AG08395 (cell line): ENCODE results near the gene ANKRD63.

ENCODE experiments used
- DNase-seq: peaks from one replicate; pipeline ENCODE4 v3.0.0; 2012; ENCODE audit warnings: mixed read lengths, low spot score

ANKRD63 gene

DNA sequence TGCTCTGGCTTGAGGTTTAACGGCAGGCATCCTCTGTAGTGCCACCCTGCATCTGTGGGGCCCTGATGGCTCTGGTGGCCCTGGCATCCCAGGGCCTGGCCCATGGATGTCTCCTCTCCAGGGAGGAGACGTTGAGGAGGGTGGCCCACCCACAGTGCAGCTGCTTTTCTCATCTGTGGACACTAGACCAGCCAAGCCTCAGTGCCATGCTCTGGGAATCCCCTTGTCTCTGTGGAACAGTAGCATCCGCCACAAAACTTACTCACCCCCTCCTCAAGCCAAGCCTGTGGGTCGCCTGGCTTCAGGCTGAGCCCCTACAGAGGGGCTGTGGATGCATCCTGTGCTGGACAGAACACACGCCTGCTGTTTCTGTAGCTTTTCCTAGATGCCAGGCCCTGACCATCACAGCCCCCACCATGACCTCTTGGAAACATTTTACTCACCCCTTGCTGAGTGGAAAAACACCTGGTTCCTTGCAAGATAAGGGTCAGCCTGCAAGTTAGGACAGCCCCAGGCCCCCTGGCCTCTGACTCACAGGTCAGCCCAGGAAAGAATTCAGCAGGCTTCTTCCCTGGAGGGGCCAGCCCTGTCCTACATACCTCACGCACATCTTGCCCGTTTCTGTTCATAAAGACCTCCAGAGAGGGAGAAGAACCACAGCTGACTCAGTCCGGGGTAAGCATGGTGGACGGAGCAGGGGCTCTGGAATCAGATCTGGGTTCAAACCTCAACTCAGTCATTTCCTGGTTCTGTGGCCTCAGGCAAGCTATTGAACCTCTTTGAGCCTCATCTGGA, 25.0 kb downstream of the ANKRD63 start:
- no peak for DNase-seq

DNA sequence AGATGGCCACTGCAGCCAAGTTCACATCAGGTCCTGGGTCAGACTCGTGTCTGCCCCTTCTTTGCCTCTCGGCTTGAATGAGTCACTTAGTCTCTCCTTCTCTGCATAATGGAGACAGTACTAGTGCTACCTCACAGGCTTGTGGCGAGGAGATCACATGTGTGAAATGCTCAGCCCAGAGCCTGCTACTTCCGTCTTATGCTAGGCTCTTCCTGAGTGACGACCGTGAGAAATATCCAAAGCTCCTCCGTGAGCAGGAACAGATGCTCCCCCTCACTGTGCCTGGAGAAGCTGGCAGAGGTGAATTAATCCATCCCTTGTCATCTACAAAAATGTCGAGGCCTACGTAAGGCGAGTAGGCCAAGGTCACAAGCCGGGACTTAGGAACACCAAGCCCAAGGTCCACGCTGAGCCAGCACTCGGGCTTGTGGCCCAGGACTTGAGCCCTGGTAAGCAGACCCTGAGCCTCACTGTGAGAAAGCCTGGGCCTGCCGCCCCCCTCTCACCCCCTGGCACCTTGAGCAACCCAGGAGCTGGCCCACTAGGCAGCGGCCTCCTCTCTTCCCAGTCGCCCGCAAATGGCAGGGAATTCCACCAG, 26.1 kb downstream of the ANKRD63 start:
- DNase-seq, result no peak

DNA sequence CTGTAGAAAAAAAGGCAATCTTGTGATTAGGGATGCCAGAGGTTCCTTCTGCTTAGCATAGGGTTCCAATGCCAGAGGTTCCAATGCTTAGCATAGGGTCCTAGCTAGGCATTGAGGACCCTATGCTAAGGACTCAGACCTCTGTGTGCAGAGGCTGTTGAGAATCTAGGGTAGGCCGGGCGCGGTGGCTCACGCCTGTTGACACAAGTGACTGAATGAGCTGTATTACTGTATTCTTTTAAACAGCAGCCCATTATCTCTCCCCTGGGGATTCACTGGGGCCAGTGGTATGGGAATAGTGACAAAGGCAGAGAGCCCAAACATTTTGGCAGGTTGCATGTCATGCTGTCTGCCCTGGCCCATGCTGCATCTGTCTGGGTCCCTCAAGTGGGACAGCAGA, 27.8 kb downstream of the ANKRD63 start:
- no peak for DNase-seq

DNA sequence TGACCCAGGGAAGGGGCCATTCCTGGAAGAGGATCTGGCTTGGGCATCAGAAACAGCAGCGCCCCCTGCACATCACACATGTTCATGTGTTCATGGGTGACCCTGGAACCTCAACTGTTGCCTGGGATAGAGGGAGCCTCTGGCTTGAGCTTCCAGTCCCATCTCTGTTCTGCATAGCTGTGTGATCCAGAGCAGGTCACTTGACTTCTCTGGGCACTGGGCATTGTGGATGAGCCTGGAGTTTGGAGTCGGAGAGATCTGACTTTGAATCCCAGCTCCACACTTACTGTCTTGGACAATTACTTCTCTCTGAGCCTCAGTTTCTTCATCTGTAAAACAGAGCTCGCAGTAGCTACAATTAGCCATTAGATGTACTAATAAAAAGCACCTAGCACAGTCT, 28.4 kb downstream of the ANKRD63 start:
- no peak for DNase-seq

DNA sequence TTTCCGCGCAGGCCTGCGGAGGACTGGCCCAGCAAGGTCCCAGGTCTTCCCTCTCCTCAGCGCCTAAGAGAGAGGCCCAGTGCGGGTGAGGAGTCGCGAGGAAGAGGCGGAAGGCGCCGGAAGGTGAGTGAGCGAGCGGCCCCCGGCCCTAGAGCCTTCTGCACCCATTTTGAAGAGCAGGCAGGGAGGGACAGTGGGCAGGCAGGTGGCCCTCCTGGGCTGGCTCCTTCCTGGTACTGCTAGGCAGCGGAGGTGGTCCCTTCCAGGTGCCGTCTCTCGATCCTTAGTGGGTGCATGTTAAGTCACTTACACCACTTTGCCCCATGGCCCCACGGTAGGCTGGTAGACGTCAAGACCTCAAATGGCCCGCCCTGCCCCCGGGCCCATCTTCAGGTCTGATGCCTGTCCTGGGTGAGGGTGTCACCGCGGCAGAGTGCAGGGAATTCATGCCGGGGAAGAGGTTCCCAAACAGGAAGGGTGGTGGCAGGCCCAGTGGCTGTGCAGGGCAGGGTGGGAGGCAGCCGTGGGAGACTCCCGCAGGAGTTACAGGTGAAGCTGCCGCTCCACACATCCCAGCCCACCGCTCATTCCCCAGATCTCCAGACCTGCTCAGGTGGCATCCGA, 29.6 kb downstream of the ANKRD63 start:
- DNase-seq, result no peak

DNA sequence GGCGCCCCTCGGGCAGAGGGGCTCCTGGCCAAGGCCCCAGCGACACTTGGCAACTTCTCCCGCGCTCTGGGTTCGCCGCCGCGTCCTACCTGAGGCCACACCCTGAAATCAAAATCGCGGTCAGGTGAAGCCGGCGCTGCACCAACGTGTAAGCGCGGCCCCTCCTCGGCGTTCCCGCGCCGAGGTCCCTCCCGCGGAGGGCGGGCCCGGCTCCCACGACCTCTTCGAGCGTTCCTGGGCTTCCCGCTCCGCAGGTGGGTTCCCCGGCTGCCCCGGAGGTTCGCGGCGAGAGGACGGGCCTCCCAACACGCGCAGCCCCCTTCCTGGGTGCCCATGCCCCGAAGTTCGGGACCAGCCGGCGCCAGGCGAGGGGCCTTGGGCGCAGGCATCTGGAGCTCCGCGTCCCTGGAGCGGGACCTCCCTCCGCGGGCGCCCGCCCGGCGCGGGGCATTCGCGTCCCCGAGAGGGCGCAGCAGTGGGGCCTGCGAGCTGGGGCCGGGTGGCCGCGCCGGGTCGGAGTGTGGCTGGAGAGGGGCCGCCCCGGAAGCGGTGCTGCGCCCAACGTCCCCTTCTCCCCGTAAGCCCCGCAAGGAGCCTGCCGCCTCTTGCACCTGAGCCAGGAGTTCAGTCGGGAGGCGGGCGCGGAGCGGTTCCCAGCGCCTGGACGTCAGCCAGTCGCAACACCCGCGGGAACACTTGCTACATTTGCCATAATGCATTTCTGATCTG, 30.3 kb downstream of the ANKRD63 start:
- DNase-seq, result no peak

DNA sequence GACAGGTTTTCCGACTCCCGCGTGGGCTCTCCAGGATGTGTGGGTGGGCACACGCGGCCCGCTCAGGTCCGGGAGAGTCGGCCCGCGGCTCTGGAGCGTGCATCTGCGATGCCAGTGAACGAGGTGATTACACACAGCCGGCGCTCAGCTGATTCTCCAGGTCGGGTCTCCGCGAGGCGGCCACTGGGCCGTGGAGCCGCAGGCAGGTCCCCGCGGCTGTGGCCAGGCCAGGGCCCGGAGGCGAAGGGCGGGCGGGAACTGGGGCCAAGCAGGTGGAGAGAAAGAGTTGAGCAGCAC, 30.8 kb downstream of the ANKRD63 start:
- DNase-seq, result no peak

DNA sequence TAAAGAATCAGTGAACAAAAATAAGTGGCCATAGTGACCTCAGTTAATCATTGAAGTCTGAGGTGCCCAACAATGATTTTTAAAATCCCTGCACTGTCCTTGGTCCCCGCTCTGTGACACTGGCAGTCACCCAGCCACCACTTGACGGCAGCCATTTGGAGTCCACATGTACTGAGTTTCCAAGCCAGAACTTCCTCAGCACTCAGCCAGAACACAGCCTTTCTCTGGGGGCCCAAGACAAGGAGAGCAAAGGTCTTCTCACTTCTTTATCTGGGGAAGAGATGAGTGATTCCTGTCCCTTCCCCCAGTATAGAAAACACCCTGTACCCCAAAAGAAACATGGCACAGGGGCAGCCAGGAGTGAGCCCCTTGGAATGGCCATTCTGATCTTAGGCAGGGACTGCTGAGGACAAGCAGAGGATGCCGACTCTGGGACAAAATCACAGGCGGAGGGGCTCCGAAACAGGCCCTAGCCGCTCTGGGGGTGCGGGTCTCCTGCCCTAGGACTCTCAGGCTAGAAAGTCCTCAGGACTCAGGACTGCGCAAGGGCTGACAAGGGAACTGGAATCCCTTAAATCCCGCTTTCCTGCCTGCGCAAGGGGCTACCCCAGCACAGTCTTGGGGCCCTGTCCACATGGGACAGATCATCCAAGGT, 31.3 kb downstream of the ANKRD63 start:
- no peak for DNase-seq

DNA sequence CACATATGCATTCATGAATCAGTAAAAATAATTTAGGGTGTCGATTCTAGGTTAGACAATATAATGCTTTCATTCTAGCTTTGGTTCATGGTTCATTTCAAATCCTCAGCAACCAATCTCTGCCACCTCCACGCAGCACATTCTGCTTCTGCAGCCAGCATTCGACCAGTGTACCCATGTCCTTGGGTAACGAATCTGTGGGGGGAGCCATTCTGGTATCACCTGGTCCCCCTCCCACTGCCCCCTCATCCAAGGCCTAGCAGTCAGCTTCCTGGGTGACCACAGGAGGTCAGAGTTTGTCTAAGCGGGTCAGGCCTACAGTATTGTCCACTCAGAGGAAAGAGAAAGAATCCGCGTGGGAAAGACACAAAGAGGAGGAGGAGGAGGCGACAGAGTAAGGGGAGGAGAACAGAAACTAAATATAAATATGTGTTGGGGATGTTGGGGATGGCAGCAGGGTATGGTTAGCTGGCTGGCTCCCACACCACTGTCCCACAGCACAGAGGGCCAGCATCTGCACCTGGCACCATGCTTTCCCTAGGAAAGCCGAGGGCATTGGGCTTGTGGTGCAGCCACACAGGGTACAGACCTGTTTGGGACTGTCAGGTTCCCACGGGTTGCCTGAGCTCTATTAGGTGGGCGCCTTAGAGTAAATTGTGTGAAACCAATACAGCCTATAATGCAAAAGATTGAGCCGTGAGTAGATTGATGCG, 31.9 kb downstream of the ANKRD63 start:
- DNase-seq, result no peak

DNA sequence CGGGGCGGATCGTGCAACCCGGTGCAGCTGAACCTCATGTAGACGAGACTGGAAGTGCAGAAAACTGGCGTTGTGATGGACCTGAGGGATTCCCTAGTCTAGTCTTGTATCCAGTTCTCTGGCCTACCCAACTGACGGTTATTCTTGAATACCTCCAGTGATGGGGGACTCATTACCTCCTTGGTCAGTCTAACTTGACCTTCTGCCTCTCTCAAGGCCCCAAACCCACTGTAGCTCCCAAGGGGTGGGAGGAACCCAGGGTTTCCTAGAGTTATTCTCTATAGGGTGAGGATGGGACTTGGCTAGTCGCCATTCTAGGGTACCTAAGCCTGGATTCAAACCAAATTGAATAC, 32.6 kb downstream of the ANKRD63 start:
- DNase-seq, result no peak

DNA sequence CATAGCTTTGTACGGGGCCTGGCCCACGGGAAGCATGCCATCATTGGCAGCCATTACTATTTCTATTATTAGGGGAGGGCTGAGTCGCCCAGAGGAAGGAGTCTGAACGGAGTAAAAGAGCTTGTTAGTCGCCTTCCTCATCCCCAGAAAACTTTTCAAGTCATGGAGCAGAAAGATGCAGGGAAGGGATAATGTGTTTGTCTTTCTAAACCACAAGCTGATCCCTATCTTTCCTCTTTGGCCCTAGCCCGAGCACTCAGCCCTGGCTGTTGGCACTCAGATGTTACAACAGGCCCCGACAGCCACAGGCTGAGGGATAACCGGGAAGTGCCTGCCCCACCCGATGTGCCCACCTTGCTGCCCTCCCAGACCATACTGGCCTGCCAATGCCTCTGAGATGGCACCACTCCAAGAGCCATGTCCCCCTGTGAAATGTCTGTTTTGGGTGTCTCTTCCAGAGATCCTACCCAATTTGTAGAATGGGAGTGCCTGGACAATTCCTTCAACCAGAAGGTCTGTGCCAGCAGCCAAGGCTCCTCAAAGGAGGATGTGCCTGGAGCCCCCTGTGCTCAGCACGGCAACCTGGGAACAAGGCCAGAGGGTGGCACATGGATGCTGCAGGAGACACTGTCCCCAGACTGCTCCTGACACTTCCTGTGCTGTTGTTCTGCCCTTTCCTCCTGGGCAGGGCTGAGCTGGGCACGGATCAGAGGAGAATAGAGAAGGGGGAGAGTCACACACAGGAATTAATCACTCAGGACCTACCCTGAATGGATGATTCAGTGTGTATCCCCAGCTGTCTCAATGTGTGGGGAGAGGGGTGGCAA, 33.2 kb downstream of the ANKRD63 start:
- DNase-seq, result no peak

DNA sequence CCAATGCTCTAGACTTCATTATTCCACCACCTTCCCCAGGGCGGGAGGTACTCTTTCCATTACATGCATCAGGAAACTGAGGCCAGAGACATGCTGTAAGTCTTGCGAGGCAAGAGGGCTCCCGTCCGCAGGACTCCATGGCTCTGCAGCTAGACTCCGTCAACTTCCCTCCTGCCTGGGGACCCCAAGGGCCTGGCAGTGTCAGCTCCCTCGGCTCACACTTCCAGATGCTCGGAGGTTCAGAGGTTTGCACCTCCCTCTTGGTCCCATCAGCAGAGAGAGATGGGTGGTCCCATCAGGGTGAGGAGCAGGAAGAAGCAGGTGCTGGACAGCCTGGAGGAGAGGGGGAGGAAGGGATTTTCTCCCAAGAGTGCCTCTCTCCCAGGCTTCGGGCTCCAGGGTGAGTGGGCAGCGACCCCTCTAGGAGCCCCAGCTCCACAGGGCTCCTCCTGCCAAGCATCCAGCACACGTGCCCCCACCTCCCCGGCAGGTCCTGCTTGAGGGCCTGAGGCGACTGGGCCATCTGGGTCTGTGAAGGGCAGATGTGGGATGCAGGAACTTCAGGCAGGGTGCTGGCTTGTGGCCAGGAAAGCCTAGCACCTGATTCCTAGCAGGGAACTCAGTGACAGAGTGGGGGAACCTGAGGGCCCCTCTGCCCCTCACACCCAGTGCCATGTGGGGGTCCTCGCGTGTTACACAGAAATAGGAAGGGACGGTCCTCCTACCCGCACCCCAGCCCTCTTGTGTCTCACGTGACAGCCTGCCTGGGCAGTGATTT, 34.7 kb downstream of the ANKRD63 start:
- DNase-seq, result no peak

DNA sequence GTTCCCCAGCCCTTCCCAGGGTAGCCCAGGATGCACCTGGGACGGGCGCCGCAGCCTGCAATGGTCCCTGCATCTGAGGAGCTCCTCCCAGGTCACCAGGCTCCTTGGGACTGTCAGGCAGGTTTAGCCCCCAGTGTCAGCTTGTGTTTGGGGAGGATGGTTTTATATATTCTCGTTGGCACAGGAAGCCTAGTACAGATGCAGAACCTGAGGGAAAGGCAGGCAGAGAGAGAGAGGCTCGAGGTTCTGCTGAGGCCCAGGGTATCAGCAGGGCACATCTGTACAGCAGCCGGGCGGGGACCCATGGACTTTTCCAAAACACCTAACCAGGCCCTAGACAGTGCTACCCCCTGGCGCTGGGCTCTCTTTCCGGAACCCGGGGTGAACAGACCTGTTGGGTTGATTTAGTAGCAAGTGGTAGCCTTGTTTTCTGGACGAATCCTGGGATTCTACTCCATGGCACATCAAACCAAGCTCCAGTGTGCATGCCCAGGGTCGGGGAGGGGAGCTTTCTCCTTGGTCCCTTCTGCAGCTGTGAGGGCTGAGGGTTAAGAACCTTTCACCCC, 35.4 kb downstream of the ANKRD63 start:
- no peak for DNase-seq

DNA sequence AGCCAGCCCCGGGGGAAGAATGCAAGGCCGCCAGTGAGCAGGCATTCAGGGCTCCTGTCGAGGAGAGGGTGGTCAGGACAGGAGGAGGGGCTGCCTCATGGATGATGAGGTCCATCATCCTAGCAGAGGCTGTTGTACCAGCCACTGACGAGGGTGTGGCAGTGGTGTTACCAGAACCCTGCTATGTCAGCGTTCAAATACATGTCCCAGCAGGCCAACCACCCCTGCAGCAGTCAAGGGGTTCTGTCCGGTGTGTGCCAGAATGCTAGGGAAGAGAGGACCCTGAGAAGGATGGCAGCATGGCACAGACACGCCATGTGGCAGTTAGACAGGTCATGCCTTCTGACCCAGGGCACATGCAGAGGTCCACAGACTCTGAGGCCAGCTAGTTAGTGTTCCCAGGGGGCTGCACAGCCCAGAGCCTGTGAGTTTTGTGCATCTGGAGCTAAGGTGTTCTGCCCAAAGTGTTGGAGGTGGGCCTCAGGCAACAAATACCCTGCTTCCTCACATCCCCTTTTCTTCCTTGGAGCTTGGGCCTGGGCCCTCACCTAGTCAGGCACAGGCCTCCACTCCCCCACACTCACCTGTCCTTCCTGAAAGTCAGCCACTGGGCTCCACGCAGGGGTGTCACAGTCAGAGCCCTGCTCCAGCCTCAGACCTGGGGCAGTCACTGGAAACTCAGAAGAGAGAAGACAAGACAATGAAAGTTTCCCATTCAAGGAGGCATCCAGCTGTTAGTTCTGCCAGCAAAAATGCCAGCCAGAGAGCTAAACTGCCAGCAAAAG, 36.2 kb downstream of the ANKRD63 start:
- no peak for DNase-seq

DNA sequence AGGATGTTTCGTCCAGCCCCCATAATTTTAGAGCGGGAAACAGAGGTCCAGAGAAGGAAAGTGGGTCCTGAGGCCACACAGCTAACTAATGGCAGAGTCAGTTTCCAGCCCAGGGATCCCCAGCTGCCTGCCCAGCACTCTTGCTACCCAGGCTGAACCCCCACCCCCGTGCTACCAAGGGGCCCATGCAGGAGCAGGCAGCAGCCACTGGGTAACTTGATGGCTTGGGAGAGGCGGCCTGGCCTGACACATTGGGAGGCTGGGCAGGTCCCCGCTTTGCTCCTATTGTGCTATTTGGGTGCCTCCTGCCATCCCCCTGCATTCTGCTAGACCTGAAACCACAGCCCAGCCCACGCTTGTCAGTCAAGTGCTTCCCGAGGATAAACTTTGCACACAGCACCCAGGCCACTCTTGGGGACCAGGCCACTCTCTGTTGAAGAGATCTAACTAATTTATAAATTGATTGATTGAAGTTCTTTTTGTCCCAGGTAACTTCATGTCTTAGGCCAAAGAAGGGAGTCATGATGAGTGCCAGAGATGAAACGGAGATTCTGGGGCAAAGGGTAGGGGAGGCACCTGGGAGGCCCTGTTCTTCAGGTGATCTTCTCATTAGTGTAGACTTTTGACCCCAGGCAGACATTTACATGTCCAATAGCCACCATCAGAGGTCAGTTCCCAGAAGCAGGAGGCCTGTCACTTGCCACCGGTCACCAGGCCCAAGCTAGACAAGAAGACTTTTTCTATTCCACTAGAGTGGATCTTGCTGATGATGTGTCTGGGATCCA, 37.0 kb downstream of the ANKRD63 start:
- DNase-seq, result no peak

DNA sequence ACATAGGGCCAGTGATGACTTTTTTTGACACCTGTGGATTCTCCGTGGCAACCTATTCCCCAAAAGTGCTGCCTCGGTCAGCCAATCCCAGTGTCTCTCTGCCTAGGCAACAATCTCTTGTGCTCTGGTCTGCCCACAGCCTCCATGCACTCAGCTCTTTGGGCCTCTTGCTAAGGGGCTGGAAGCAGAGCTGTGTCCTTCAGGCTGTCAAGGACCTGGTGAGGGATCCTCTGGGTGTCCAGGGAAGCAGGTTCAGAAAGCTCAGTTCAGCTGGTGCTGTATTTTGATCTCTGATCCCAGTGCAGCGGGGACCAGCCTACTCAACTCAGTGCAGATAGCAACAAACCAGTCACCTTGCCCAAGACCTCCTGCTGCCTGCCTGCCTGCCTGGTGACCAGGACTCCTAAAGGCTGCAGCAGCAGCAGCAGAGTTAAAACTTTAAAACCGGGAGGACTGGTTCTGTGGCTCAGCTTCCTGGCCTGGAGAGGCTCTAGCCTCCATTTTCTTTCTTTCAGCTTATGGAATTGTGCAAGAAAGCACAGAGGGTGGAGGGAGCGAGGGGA, 37.8 kb downstream of the ANKRD63 start:
- no peak for DNase-seq

DNA sequence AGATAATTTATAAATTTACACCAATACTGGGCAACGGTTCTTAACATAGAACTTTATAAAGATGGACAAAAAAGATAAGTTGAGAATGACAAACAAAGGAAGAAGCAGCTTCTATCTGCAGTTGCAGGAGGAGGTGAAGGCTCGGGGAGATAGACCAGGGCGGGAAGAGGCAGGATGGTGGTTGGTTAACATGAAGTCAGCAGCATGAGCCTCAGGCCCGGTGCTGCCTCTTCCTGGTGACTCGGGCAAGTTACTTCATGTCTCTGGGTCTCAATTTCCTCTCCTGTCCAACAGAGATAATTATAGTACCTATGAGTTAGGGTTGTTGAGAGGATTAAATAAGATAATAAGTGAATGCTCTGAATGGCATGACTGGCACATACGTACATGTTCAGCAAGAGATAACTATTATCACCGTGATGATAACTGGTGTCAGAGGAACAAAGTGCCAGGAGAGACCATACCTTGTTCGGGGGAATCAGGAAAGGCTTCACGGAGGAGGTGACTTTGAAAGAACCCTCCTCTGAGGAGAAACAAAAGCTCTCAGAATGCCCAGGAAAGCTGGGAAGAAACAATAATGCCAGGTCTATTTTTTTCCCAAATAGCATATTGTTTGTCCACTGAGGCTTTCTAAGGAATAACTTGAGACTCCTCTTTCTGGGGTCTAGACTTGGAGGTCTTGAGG, 39.6 kb downstream of the ANKRD63 start:
- no peak for DNase-seq
